GM21423 (cell line): ENCODE data around the gene PABPC3.

Source experiments
- ATAC-seq: cut with Tn5 transposase; IDR thresholded peaks from one replicate; pipeline ENCODE4 v1.9.1; 2021; ENCODE audit warnings: mild to moderate bottlenecking, moderate library complexity; ENCODE audit not compliant: unreplicated experiment

Gene PABPC3

GRCh38 chr13:25110956-25111584 is 15.1 kb downstream of the PABPC3 start:
- no peak for ATAC-seq

- no peak for ATAC-seq
These were observed 15.6 kb downstream of the PABPC3 start for GRCh38 chr13:25111585-25111956.

DNA sequence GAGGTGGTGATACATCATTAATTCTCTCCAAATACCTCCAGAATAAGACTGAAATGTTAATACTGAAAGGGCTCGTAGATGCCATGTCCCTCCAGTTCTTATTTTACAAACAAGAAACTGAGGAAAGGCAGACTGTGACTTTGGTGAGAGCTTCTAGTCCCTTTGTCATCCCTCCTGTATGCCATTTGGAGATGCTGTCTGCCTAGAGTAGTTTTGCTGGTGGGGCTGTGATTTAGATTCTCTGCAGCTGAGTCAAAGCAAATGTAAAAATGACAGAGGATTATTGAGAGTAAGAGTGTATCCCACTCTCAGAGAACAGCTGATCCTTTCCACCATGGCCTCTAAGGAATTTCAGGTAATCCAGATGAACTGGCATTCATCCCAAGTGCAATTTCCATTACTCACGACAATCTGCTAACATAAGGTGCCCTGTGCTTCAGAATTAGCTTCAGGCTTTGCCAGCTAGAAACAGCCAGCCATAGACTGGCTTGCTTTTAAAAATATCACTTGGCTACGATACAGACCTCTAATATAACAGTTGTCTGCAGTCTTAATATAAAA is 16.8 kb downstream of the PABPC3 start:
- ATAC-seq = no peak

GRCh38 chr13:25114220-25114619 is 18.3 kb downstream of the PABPC3 start:
- no peak for ATAC-seq

- ATAC-seq = no peak
These were observed 20.1 kb downstream of the PABPC3 start for GRCh38 chr13:25116044-25116443.

DNA sequence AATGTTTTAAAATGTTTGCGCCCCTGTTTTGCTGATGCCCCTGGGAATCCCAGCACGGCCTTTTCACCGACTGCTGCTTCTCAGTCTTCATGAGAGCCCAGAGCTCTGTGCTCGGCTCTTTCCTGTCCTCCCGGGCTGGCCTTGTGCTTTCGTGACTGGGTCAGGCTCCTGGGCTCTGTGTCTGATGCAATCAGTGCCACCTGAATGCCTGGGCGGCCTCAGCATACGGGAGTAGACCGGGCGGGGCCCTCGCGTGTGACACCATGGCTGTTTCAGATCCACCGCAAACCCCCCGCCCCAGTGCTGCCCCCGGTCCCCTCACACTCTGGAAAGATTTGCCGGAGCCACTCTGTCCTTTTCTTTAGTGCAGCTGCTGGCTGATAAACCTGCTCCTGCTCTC is 21.4 kb downstream of the PABPC3 start:
- no peak for ATAC-seq

DNA sequence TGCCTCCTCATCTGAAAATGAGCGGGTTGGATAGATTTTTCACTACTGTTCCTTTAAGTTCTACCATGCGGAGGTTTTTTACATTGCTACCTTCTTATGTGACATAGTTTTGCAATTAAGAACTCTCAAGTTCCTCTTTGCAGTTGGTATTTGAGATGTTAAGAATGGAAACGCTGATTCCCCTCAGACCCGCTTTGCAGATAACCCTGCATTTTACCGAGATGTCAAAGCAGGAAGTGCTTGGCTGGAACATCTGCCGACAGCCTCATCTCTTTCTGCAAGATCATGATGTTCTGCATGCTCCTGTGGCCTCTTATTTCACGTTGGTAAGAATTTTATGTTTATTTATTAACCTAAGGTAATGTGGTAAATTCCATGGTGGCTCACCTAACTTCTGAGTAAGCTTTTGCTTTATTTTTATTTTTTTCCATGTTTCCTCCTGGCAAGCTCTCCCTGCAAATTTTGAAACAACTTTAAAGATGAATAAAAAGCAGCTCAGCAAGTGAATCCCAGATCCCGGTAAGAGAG is 22.5 kb downstream of the PABPC3 start:
- no peak for ATAC-seq

GRCh38 chr13:25130944-25131343 is 35.0 kb downstream of the PABPC3 start:
- no peak for ATAC-seq

DNA sequence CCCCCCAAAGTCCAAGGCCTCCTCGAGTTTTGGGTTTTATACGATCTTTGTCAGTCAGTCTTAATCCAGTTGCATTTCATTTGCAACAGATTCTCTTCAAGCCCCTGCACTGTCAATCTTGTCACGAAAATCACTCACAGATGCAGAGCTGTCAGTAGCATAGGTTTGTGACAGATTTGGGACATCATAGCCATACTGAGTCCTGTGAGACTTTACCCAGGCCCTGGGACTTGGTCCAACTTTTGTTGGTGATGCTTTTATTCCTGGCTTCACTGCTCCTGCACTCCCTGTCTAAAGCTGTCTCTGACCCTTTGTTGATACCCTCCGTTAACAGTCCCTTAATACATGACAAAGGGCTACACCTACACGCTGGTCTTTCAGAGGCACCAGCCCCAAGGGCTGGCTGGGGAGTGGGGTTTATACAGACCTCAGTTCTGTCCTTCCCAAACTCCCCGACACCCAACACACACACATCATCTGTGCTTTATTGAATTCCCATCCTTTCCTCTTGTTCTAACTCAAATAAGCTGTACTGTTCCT is 36.0 kb downstream of the PABPC3 start:
- no peak for ATAC-seq

DNA sequence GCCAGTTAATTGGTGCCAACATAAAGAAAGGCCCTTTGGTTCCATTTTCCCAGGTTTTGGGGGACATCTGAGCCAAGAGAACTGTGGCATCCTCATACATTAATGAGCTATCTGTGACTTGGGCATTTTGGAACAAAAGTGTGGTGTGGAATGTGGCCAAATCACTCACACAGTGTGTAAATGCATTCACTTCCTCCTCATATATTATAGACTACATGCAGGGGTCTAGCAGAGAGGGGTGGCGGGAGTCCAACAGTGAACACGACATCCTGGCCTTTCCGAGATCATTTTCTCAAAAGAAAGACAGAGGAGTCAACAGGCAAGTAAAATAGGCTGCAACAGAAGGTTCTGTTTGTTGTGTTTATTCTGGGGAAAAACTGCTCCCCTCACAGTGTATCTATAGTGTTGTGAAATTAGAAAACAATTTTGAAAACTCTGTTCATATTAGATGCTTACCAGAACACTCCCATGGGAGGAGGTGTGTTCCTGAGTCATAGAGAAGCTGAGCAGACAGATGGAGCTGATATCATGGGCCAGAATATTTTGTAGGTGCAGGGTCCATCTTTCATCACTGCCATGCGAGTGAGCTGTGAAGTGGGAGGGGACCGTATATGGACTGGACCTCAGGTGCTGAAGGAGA is 36.9 kb downstream of the PABPC3 start:
- ATAC-seq = no peak

DNA sequence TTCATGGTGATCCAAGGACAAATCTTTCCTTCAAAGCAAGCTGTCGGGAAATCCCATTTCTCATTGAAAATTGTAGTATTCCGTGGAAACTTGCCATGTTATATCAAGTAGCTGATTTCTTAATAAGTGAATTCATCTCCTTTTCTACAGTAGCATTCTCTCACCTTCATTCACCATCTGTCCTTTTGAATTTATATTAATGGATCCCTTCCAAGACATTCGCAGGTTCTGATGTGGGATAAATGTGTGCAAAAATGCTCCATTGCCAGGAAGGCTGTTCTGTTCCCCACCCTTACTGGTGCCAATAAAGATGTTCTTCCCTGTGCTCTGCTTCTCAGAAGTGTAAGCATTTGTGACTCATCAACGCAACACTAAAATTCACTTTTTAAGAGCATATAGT is 40.0 kb downstream of the PABPC3 start:
- no peak for ATAC-seq

DNA sequence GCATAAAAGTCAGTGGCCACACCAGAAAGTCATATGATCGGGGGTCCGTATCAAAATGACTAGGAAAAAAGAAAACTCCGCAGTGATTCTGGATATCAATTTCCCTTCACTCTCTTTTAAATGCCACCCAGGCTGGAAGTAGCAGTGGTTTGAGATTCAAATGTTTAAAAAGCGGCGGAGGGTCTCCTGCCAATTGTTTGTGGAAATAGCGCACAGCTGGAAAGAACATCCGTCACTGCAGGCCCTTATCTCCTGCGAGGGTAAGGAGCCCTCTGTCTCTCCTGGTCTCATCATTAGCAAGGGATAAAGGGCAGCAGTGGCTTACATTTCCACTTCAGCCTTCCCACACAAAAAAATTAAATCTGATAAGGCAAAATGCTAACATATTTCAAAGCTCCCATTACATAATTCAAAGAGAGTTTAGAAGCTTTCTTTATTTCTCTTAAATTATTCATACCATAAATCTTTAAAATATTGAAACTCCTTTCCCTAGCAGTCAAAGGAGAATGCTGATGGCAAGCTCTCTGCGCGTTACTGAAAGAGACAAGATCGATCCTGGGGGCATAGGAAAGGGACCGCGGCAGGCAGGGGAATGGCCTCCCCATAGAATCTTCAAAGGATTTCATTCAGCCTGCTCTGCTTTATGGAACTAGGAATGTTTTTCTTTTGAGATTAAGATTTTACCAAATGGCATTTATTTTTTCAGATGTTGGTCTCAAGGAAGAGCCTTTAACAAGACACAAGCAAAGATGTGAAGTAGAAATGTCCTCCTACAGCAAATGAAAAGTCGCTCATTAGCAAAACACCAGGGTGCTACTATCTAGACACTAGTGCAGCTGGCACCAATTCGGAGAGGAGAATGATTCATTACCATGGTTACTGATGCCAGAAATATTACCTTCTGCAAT is 41.2 kb downstream of the PABPC3 start:
- no peak for ATAC-seq

GRCh38 chr13:25137788-25138115 is 41.8 kb downstream of the PABPC3 start:
- no peak for ATAC-seq

DNA sequence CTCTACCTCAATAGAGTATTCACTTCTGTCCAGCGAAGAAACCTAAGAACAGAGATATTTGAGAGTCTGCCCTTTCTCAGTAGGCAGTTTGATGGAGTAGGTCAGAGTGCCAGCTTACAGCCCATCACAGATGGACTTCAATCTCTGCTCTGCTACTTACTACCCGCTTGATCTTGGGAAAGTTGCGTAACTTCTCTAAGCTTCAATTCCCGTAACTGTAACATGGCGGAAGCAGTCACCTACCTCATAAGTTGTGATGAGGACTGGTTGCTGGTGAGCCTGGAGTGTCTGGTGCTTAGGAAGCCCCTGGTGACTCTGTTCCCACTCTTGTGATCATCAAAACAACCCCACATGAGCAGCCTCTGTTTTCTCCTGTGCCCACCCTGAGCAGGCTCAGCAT is 45.1 kb downstream of the PABPC3 start:
- no peak for ATAC-seq

- no peak for ATAC-seq
These were observed 47.8 kb downstream of the PABPC3 start for GRCh38 chr13:25143706-25144105.

- ATAC-seq = no peak
These were observed 51.9 kb downstream of the PABPC3 start for GRCh38 chr13:25147638-25148401.

- ATAC-seq = no peak
These were observed 52.5 kb downstream of the PABPC3 start for GRCh38 chr13:25148402-25148771.
